HepG2 (cell line): Measurements from ENCODE around the gene ANKRD11. TPM values are rescaled to one million over a fixed set of nuclear protein-coding genes. Genes with fewer than 3 reads are reported as not detected.

Source experiments
- ATAC-seq: fragments of 200-7000 bp; cut with Tn5 transposase; 3 replicates; pipeline ENCODE4 v1.9.1; 2020; ENCODE audit warnings: mild to moderate bottlenecking, moderate library complexity
- BruUV-seq: library from RNA; stranded (reverse); fragments of 400-500 nt; replicated peaks from 2 replicates; lab custom pipeline; 2021; lab: Mats Ljungman, UMichigan
- CTCF ChIA-PET: fragments of 300-600 bp; formaldehyde crosslinking; extraction: SDS; loops from one replicate; lab custom pipeline; 2021; ENCODE audit warnings: low total read pairs, inconsistent platforms, low intra/inter-chr PET ratio; lab: Yijun Ruan, JAX
- POLR2A ChIA-PET: fragments of 350-600 bp; sonication (Branson Sonifier 250); formaldehyde crosslinking; loops from one replicate; lab custom pipeline; 2020; ENCODE audit warnings: antibody characterized with exemption, inconsistent platforms; lab: Yijun Ruan, JAX
- DNase-seq: peaks from one replicate; pipeline ENCODE4 v3.0.0-alpha.2; 2015; ENCODE audit warnings: low spot score
- FAIRE-seq: peaks from 3 replicates; lab custom pipeline; 2011; peaks lifted over from hg19 to GRCh38; lab: Jason Lieb, UNC
- H2AFZ ChIP-seq: one replicate; pipeline ENCODE4 v1.6.1; 2011; ENCODE audit warnings: low read length, inconsistent platforms
- H3K27ac ChIP-seq: fragments of 300-600 bp; 3 replicates; pipeline ENCODE4 v1.8.0; 2011; ENCODE audit warnings: mixed run types, mild to moderate bottlenecking, mixed read lengths, low read length, inconsistent platforms; ENCODE audit not compliant: insufficient read depth; ENCODE audit errors: extremely low read length
- H3K27me3 ChIP-seq, 2 experiments: fragments of 200-600 bp in 1 of 2; 2 replicates in 1 of 2; 3 replicates in 1 of 2; pipeline versions ENCODE4 v1.6.0 to v1.8.0; 2011; ENCODE audit warnings: low read length in 2 of 2, mild to moderate bottlenecking in 2 of 2, moderate library complexity in 2 of 2, inconsistent platforms in 1 of 2; ENCODE audit not compliant: insufficient read depth in 2 of 2, control insufficient read depth in 1 of 2
- H3K36me3 ChIP-seq, 2 experiments: fragments of 200-600 bp in 1 of 2; replicated peaks in 1 of 2; 2 replicates in 1 of 2; 3 replicates in 1 of 2; pipeline versions ENCODE4 v1.5.1 to v1.8.0; 2011; ENCODE audit warnings: low read length in 2 of 2, inconsistent platforms in 1 of 2; ENCODE audit not compliant: insufficient read depth in 2 of 2, control insufficient read depth in 1 of 2
- H3K4me1 ChIP-seq: 2 replicates; pipeline ENCODE4 v1.5.1; 2012; ENCODE audit warnings: low read length, inconsistent platforms; ENCODE audit not compliant: insufficient read depth
- H3K4me2 ChIP-seq: 2 replicates; pipeline ENCODE4 v1.6.0; 2011; ENCODE audit warnings: low read depth, low read length, inconsistent platforms
- H3K4me3 ChIP-seq, 3 experiments: fragments of 200-600 bp in 1 of 3; sonication (generic), shearing (Covaris generic) in 1 of 3; replicated peaks in 1 of 3; 2 replicates each; pipeline ENCODE4 v1.5.1; 2011 to 2016; ENCODE audit warnings: low read length in 3 of 3, inconsistent platforms in 2 of 3, low read depth in 2 of 3, mild to moderate bottlenecking in 2 of 3, control low read depth in 1 of 3, mixed read lengths in 1 of 3; ENCODE audit not compliant: insufficient read depth in 1 of 3
- H3K79me2 ChIP-seq: one replicate; pipeline ENCODE4 v1.6.1; 2011; ENCODE audit warnings: low read length, inconsistent platforms; ENCODE audit not compliant: insufficient read depth
- H3K9ac ChIP-seq: 2 replicates; pipeline ENCODE4 v1.6.0; 2011; ENCODE audit warnings: mild to moderate bottlenecking, low read depth, low read length, inconsistent platforms; ENCODE audit not compliant: insufficient read depth
- H3K9me3 ChIP-seq: 2 replicates; pipeline ENCODE4 v1.5.1; 2012; ENCODE audit warnings: mild to moderate bottlenecking, low read length
- H4K20me1 ChIP-seq: 2 replicates; pipeline ENCODE4 v1.6.0; 2011; ENCODE audit warnings: inconsistent platforms, mild to moderate bottlenecking, low read length, moderate library complexity; ENCODE audit not compliant: insufficient read depth
- ARHGAP35 ChIP-seq: sonication (generic); formaldehyde crosslinking; IDR thresholded peaks from 2 replicates; pipeline ENCODE4 v1.9.0; 2022; ENCODE audit warnings: mild to moderate bottlenecking, inconsistent platforms, moderate library complexity, missing genetic modification reagents, borderline replicate concordance
- EEA1 ChIP-seq: sonication (generic); formaldehyde crosslinking; IDR thresholded peaks from 2 replicates; pipeline ENCODE4 v1.5.1; 2020; ENCODE audit warnings: mild to moderate bottlenecking, missing genetic modification reagents, borderline replicate concordance
- RAD21 ChIP-seq: fragments of 450-650 bp; formaldehyde crosslinking; IDR thresholded peaks from 2 replicates; pipeline ENCODE4 v1.5.0; 2020; ENCODE audit warnings: mild to moderate bottlenecking
- SAFB2 ChIP-seq: sonication (generic); formaldehyde crosslinking; IDR thresholded peaks from 2 replicates; pipeline ENCODE4 v1.5.1; 2020; ENCODE audit warnings: missing genetic modification reagents, low read depth, mild to moderate bottlenecking, borderline replicate concordance
- SP1 ChIP-seq, 2 experiments: fragments of 450-650 bp in 1 of 2; sonication (generic) in 1 of 2; formaldehyde crosslinking in 1 of 2; IDR thresholded peaks; 2 replicates each; pipeline versions ENCODE4 v1.4.0 to v1.6.1; 2016 to 2020; ENCODE audit warnings: missing genetic modification reagents in 1 of 2
- SSRP1 ChIP-seq: IDR thresholded peaks from 2 replicates; pipeline ENCODE4 v1.6.1; 2016; ENCODE audit warnings: control low read depth
- ZNF10 ChIP-seq: sonication (generic); formaldehyde crosslinking; IDR thresholded peaks from 2 replicates; pipeline ENCODE4 v1.4.0; 2020; ENCODE audit warnings: mild to moderate bottlenecking, low read depth, missing genetic modification reagents, borderline replicate concordance
- ZNF468 ChIP-seq: sonication (generic); formaldehyde crosslinking; IDR thresholded peaks from 2 replicates; pipeline ENCODE4 v1.8.0; 2022; ENCODE audit warnings: mild to moderate bottlenecking, moderate library complexity, missing genetic modification reagents
- WGBS: methylation state at CpG from one replicate; pipeline ENCODE4 v1.1.6; 2017; ENCODE audit warnings: low lambda C conversion rate; 5-methylcytosine and 5-hydroxymethylcytosine counted together
- in situ Hi-C: cut with HindIII; loops from 2 replicates; pipeline ENCODE4 v1.10.0; 2017; ENCODE audit warnings: low pct_unique_long_range_greater_than_20kb; ENCODE audit not compliant: extremely low pct_ligation_motif_present
- intact Hi-C: fragments of 100-400 bp; cut with micrococcal nuclease; formaldehyde crosslinking; loops from one replicate; pipeline ENCODE4 v1.10.0; 2022; ENCODE audit not compliant: unreplicated experiment
- polyA plus RNA-seq, 8 experiments: library from polyadenylated mRNA; depleted of rRNA in 3 of 8; stranded (reverse) in 7 of 8; unstranded in 1 of 8; fragments of >200 nt; fragmentation: Illumina TruSeq in 4 of 8; extraction: Trizol in 4 of 8; gene quantifications; 2 replicates each; pipeline versions ENCODE4 v1.2.1 to v1.2.3, GENCODE V29; 2011 to 2016; ENCODE audit warnings: low read depth in 4 of 8, missing spikeins in 1 of 8, mixed read lengths in 1 of 8; ENCODE audit not compliant: insufficient read depth in 1 of 8
- total RNA-seq, 5 experiments: library from RNA; depleted of rRNA; stranded (reverse); fragments of >200 nt; fragmentation: Illumina TruSeq; extraction: Trizol; gene quantifications; 2 replicates each; pipeline ENCODE4 v1.2.3, GENCODE V29; 2016; ENCODE audit warnings: low read depth in 1 of 5
- TF ChIP-seq, protein P1 (sequence below): sonication (generic); formaldehyde crosslinking; IDR thresholded peaks from 2 replicates; pipeline ENCODE4 v1.5.0; 2020; ENCODE audit warnings: mild to moderate bottlenecking, missing genetic modification reagents

The ANKRD11 gene
- total and polyA plus RNA-seq, 2 of the 13 experiments (the other 11 are each of a cell fraction or from before 2014, with no cell fraction given), result 21.4 to 38.4 TPM

DNA sequence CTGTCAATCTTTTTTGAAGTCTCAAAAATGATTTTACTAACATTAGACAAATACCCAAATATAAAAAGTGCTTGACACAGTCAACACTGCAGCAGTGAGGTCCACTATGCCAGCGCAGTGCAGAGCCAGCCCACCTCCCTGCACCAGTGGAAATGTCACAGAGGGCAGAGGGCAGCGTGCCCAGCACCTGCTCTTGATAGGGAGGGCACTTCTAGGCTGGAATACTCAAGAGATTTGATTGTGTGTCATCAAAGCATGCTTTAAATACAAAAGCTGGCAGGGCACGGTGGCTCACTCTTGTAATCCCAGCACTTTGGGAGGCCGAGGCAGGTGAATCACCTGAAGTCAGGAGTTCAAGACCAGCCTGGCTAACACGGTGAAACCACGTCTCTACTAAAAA, 136.0 kb downstream of the ANKRD11 start:
- in situ Hi-C loops (no loop called here), intact Hi-C loops (no loop called here)
- FAIRE-seq, result no peak
- 91% methylated on average over 6 of the region's 6 CpGs for WGBS
- no TSS peak for BruUV-seq
- Histone ChIP-seq H3K9me3 (no peaks in the 10 kb centered on the region), H3K4me3 (no peak overlapping the region), H4K20me1 (peaks cover 96% of the 10 kb centered on the region), H3K9ac (no peak overlapping the region), H3K36me3 (peaks cover 17 to 31% of the 10 kb centered on the region in 2 experiments), H3K27ac (no peak overlapping the region), H3K4me1 (peaks cover 71% of the 10 kb centered on the region), H3K27me3 (no peaks in the 10 kb centered on the region), H3K4me2 (no peak overlapping the region), H3K79me2 (peaks cover 95% of the 10 kb centered on the region), H2AFZ (no peak overlapping the region)
- no peak for DNase-seq
- TF ChIP-seq SSRP1 (CRISPR knock-in tag) (0 out of 2 replicates have a peak, but pooled peaks have one; percentile 6), RAD21 (no peak), ZNF10 (no peak), SP1 (IDR thresholded peaks at IDR 0.05) (no peak), SP1 (CRISPR knock-in tag; IDR thresholded peaks at IDR 0.05) (no peak)
- CTCF ChIA-PET, result no interaction called here
- ATAC-seq, result no peak
- POLR2A ChIA-PET, result no interaction called here

DNA sequence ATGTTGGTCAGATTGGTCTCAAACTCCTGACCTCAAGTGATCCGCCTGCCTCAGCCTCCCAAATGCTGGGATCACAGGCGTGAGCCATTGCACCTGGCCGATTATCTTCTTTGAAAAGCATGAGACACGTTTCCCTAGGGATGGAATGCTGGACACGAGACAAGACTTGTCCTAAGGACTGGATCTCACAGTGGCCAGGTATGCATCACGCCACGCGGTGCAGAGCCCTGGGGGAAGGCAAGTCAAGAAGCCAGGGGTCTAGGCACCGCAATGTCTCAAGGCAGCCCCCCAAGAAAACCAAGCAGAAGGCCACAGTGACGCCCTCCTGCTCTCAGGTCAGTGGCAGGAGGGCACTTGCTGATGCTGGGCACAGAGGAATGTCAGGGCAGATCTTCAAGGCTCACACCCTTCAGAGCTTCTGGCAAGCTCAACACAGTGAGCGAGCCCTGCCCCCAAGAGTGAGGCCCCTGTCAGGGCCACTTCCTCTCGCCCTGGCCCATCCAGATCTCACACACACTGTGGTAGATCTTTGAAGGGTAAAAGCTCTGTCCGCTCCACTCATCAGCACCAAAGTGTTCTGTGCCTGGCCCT, 138.2 kb downstream of the ANKRD11 start:
- in situ Hi-C loops, result no loop called here
- intact Hi-C loops, result no loop called here
- Histone ChIP-seq H3K9me3 (no peaks in the 10 kb centered on the region), H3K4me3 (no peak overlapping the region), H2AFZ (no peak overlapping the region), H3K27ac (peak overlapping the region; percentile 0), H3K4me1 (peaks cover 71% of the 10 kb centered on the region), H4K20me1 (peaks cover 95% of the 10 kb centered on the region), H3K9ac (no peak overlapping the region), H3K4me2 (no peak overlapping the region), H3K36me3 (peaks cover 14 to 23% of the 10 kb centered on the region in 2 experiments), H3K79me2 (peaks cover 94% of the 10 kb centered on the region), H3K27me3 (no peaks in the 10 kb centered on the region)
- 92% methylated on average over 7 of the region's 13 CpGs for WGBS
- ChIA-PET CTCF (no interaction called here), POLR2A (no interaction called here)
- FAIRE-seq (no peak), ATAC-seq (peak; percentile 10; the same call in 1 of the 3 replicates), DNase-seq (no peak)
- BruUV-seq, result no TSS peak
- TF ChIP-seq, protein P1, sequence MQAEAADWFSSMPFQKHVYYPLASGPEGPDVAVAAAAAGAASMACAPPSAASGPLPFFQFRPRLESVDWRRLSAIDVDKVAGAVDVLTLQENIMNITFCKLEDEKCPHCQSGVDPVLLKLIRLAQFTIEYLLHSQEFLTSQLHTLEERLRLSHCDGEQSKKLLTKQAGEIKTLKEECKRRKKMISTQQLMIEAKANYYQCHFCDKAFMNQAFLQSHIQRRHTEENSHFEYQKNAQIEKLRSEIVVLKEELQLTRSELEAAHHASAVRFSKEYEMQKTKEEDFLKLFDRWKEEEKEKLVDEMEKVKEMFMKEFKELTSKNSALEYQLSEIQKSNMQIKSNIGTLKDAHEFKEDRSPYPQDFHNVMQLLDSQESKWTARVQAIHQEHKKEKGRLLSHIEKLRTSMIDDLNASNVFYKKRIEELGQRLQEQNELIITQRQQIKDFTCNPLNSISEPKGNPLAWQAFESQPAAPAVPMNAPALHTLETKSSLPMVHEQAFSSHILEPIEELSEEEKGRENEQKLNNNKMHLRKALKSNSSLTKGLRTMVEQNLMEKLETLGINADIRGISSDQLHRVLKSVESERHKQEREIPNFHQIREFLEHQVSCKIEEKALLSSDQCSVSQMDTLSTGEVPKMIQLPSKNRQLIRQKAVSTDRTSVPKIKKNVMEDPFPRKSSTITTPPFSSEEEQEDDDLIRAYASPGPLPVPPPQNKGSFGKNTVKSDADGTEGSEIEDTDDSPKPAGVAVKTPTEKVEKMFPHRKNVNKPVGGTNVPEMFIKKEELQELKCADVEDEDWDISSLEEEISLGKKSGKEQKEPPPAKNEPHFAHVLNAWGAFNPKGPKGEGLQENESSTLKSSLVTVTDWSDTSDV, result 0 out of 2 replicates have a peak, but pooled peaks have one; percentile 24
- TF ChIP-seq EEA1 (CRISPR knock-in tag) (0 out of 2 replicates have a peak, but pooled peaks have one; percentile 22), ZNF468 (CRISPR knock-in tag) (0 out of 2 replicates have a peak, but pooled peaks have one; percentile 52), ARHGAP35 (CRISPR knock-in tag) (no peak), SAFB2 (CRISPR knock-in tag) (0 out of 2 replicates have a peak, but pooled peaks have one; percentile 30)
